Left renal pelvis (tissue), 4 donors: ENCODE measurements around the gene CRELD1. TPM values are rescaled to one million over a fixed set of nuclear protein-coding genes. Genes with fewer than 3 reads are reported as not detected.
"Not testable (repeated sequence)": the region's sequence is repeated elsewhere in the genome, so short reads cannot be mapped to it uniquely, and the experiment has no call there.

ENCODE experiments used
- DNase-seq, 4 donors: peaks; one replicate each; pipeline ENCODE4 v3.0.0-alpha.2; 2013; ENCODE audit warnings: low read depth in 4 of 4, low spot score in 3 of 4
- polyA plus RNA-seq, 4 donors: library from polyadenylated mRNA; unstranded; fragments of 120-200 nt; gene quantifications; one replicate each; pipeline ENCODE4 v1.2.1, GENCODE V29; 2013; ENCODE audit not compliant: insufficient read length in 4 of 4

CRELD1 gene
- polyA plus RNA-seq, 4 donors = 44.9 to 77.3 (median 54.0) TPM

- peak in 1 of 4 donors; percentile 60 for DNase-seq
Observed at GRCh38 chr3:9932843-9933560, 632 bp upstream of the CRELD1 start.

GRCh38 chr3:9934235-9934621 is 594 bp downstream of the CRELD1 start:
- peak in 1 of 4 donors; percentile 18 for DNase-seq

GRCh38 chr3:9934993-9935392 is 1.4 kb downstream of the CRELD1 start:
- DNase-seq = no peak

- DNase-seq = no peak
Observed at GRCh38 chr3:9935966-9936510, 2.4 kb downstream of the CRELD1 start.

- no peak for DNase-seq
Observed at GRCh38 chr3:9937486-9938238, 4.0 kb downstream of the CRELD1 start.

GRCh38 chr3:9938966-9939365 is 5.3 kb downstream of the CRELD1 start:
- DNase-seq = no peak

- not testable (repeated sequence) for DNase-seq
Observed at GRCh38 chr3:9939906-9940305, 6.3 kb downstream of the CRELD1 start.

- DNase-seq = no peak
Observed at GRCh38 chr3:9940746-9941145, 7.1 kb downstream of the CRELD1 start.

- DNase-seq = no peak
Observed at GRCh38 chr3:9942164-9942563, 8.5 kb downstream of the CRELD1 start.

GRCh38 chr3:9942934-9943690 is 9.5 kb downstream of the CRELD1 start:
- no peak for DNase-seq

- no peak for DNase-seq
Observed at GRCh38 chr3:9944271-9944670, 10.6 kb downstream of the CRELD1 start.

- DNase-seq = no peak
Observed at GRCh38 chr3:9945358-9945757, 11.7 kb downstream of the CRELD1 start.

GRCh38 chr3:9946112-9947024 is 12.7 kb downstream of the CRELD1 start:
- DNase-seq = peak; percentile 67 to 77 (median 74)

- DNase-seq = peak in 3 of 4 donors; percentile 12 to 44 (median 37)
Observed at GRCh38 chr3:9947025-9947995, 13.7 kb downstream of the CRELD1 start.

GRCh38 chr3:9948586-9948985 is 15.0 kb downstream of the CRELD1 start:
- DNase-seq = no peak

GRCh38 chr3:9949115-9949514 is 15.5 kb downstream of the CRELD1 start:
- DNase-seq = no peak

- DNase-seq = no peak
Observed at GRCh38 chr3:9949626-9950025, 16.0 kb downstream of the CRELD1 start.

GRCh38 chr3:9951126-9951525 is 17.5 kb downstream of the CRELD1 start:
- no peak for DNase-seq

- DNase-seq = no peak
Observed at GRCh38 chr3:9951598-9951961, 17.9 kb downstream of the CRELD1 start.
